ENCODE results near the gene RAB11B. TPM values are rescaled to one million over a fixed set of nuclear protein-coding genes. Genes with fewer than 3 reads are reported as not detected.

RAB11B gene
- total RNA-seq, 3 donors from 2014 or later (not counting 1 experiment from before 2014, with no cell fraction given) = 101 to 116 (median 108) TPM

DNA sequence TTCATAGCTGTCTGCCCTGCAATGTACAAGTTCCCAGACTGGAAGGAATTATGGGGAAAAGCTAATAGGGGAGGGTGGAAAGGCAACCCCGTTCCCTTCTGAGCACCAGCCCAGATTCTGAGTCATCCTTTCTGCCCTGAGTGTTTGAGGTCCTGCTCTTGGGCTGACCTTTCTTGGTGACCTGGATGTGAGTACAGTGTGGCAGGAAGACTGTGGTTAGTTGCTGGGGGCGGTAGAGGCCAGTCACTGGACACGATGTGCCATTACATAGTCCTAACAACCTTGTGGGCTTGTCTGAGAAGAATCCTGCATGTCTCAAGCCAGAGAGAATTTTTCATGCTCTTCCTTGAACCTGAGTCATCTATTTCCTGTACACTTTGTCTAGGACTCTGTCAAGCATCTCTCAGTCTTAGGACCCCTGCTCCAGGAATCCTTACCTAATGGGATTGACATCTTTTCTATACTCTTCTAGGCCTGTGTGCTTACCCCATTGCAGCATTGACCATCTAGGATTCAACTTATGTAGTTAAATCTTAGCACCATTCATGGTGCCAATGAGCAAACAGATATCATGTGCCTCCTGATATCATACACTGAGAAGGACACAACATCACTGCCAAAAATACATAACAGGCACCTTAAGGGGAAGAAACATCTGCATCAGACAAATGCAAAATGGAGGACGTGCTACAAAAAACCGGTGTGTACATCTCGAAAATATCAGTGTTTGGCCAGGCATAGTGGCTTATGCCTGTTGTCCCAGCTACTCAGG is 34.3 kb upstream of the RAB11B start:
- intact Hi-C loops (cut with micrococcal nuclease) = no loop called here
- Mint-ChIP-seq H3K27me3 (ENCODE audit: low read depth in 2 of 2) (peaks cover 10 to 16% of the 10 kb centered on the region in 2 donors), H3K4me3 (no peak overlapping the region), H3K4me1 (peaks cover 4 to 5% of the 10 kb centered on the region in 2 donors), H3K27ac (no peak overlapping the region), H3K36me3 (no peaks in the 10 kb centered on the region), H3K9me3 (no peaks in the 10 kb centered on the region)
- 62% methylated on average over 6 of the region's 6 CpGs for WGBS (ENCODE audit: insufficient coverage)
- Histone ChIP-seq H3K36me3 (ENCODE audit: control insufficient read depth, insufficient read depth, low read length) (no peaks in the 10 kb centered on the region), H3K27ac (ENCODE audit: low read length) (no peak overlapping the region), H3K4me3 (ENCODE audit: low read length) (no peak overlapping the region), H3K9me3 (ENCODE audit: control insufficient read depth, insufficient read depth, low read length) (no peaks in the 10 kb centered on the region), H3K4me1 (ENCODE audit: control insufficient read depth, insufficient read depth, low read length) (peaks cover 9% of the 10 kb centered on the region), H3K27me3 (ENCODE audit: control insufficient read depth, insufficient read depth, low read length) (peaks cover 6% of the 10 kb centered on the region)
- DNase-seq (no peak), ATAC-seq (peak; percentile 33 to 50 (median 38))
- TF ChIP-seq, protein P1, sequence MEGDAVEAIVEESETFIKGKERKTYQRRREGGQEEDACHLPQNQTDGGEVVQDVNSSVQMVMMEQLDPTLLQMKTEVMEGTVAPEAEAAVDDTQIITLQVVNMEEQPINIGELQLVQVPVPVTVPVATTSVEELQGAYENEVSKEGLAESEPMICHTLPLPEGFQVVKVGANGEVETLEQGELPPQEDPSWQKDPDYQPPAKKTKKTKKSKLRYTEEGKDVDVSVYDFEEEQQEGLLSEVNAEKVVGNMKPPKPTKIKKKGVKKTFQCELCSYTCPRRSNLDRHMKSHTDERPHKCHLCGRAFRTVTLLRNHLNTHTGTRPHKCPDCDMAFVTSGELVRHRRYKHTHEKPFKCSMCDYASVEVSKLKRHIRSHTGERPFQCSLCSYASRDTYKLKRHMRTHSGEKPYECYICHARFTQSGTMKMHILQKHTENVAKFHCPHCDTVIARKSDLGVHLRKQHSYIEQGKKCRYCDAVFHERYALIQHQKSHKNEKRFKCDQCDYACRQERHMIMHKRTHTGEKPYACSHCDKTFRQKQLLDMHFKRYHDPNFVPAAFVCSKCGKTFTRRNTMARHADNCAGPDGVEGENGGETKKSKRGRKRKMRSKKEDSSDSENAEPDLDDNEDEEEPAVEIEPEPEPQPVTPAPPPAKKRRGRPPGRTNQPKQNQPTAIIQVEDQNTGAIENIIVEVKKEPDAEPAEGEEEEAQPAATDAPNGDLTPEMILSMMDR (IDR thresholded peaks at IDR 0.05) = no peak

DNA sequence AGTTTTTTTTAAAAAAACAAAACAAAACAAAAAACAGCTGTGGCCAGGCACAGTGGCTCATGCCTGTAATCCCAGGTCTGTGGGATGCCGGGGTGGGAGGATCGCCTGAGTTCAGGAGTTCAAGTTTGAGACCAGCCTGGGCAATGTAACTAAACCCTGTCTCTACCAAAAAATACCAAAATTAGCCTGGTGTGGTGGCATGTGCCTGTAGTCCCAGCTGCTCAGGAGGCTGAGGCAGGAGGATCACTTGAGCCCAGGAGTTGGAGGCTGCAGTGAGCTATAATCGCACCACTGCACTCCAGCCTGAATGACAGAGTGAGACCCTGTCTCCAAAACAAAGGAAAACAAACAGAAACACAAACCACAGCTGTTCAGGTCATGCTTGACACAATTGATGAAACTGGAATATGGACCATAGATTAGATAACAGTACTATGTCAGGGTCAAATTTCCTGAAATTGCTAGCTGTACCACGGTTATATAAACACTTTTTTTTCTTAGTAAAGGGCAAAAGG is 33.1 kb upstream of the RAB11B start:
- no peak for ATAC-seq
- intact Hi-C loops (cut with micrococcal nuclease) = no loop called here
- DNase-seq = no peak
- 77% methylated on average over 4 of the region's 4 CpGs for WGBS (ENCODE audit: insufficient coverage)
- Histone ChIP-seq H3K27me3 (ENCODE audit: control insufficient read depth, insufficient read depth, low read length) (peaks cover 5% of the 10 kb centered on the region), H3K9me3 (ENCODE audit: control insufficient read depth, insufficient read depth, low read length) (no peaks in the 10 kb centered on the region), H3K36me3 (ENCODE audit: control insufficient read depth, insufficient read depth, low read length) (no peaks in the 10 kb centered on the region), H3K4me3 (ENCODE audit: low read length) (no peak overlapping the region), H3K27ac (ENCODE audit: low read length) (no peak overlapping the region), H3K4me1 (ENCODE audit: control insufficient read depth, insufficient read depth, low read length) (peaks cover 9% of the 10 kb centered on the region)
- Mint-ChIP-seq H3K36me3 (no peaks in the 10 kb centered on the region), H3K27ac (no peak overlapping the region), H3K9me3 (no peaks in the 10 kb centered on the region), H3K27me3 (ENCODE audit: low read depth in 2 of 2) (peaks cover 0 to 10% of the 10 kb centered on the region in 2 donors), H3K4me3 (no peak overlapping the region), H3K4me1 (peaks cover 4 to 5% of the 10 kb centered on the region in 2 donors)
- TF ChIP-seq, protein P1 (IDR thresholded peaks at IDR 0.05) = no peak

DNA sequence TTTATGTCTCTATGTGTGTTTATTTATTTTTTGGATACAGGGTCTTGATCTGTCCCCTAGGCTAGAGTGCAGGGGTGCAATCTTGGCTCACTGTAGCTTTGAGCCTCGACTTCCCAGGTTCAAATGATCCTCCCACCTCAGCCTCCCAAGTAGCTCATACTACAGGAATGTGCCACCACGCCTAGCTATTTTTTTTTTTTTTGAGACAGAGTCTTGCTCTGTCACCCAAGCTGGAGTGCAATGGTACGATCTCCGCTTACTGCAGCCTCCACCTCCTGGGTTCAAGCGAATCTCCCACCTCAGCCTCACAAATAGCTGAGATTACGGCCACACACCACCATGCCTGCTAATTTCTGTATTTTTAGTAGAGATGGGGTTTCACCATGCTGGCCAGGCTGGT is 31.2 kb upstream of the RAB11B start:
- H3K9me3 ChIP-seq (ENCODE audit: control insufficient read depth, insufficient read depth, low read length) = no peaks in the 10 kb centered on the region
- Mint-ChIP-seq H3K4me3 (no peak overlapping the region), H3K9me3 (no peaks in the 10 kb centered on the region), H3K4me1 (peaks cover 7 to 10% of the 10 kb centered on the region in 2 donors), H3K27me3 (ENCODE audit: low read depth in 2 of 2) (peaks cover 0 to 8% of the 10 kb centered on the region in 2 donors), H3K27ac (no peak overlapping the region), H3K36me3 (no peaks in the 10 kb centered on the region)
- no peaks in the 10 kb centered on the region for H3K36me3 ChIP-seq (ENCODE audit: control insufficient read depth, insufficient read depth, low read length)
- TF ChIP-seq, protein P1 (IDR thresholded peaks at IDR 0.05) = no peak
- WGBS (ENCODE audit: insufficient coverage) = 89% methylated on average over 6 of the region's 6 CpGs
- no peak for DNase-seq
- intact Hi-C loops (cut with micrococcal nuclease) = no loop called here
- no peak overlapping the region for H3K27ac ChIP-seq (ENCODE audit: low read length)
- H3K4me1 ChIP-seq (ENCODE audit: control insufficient read depth, insufficient read depth, low read length) = peaks cover 17% of the 10 kb centered on the region
- no peaks in the 10 kb centered on the region for H3K27me3 ChIP-seq (ENCODE audit: control insufficient read depth, insufficient read depth, low read length)
- no peak for ATAC-seq
- H3K4me3 ChIP-seq (ENCODE audit: low read length) = no peak overlapping the region
